Hepatic stellate cell (primary cell): ENCODE measurements around the gene USP17L18.
"Not testable (repeated sequence)": the region's sequence is repeated elsewhere in the genome, so short reads cannot be mapped to it uniquely, and the experiment has no call there.

Experiments
- DNase-seq: peaks from one replicate; pipeline ENCODE4 v3.0.0; 2011; ENCODE audit warnings: low spot score

Gene USP17L18

GRCh38 chr4:9247953-9248680, at the start of gene USP17L18:
Gene USP17L18 (plus strand): TSS chr4:9248630. CDS start chr4:9248630, 0 bp downstream.
- DNase-seq: not testable (repeated sequence)

- DNase-seq: not testable (repeated sequence)
Observed at GRCh38 chr4:9210357-9210756, 38.1 kb upstream of the USP17L18 start, which contains the start of gene USP17L10. Gene USP17L10 (plus strand): TSS chr4:9210657. CDS start chr4:9210657, 0 bp downstream.

- not testable (repeated sequence) for DNase-seq
Observed at GRCh38 chr4:9214701-9215100, 33.7 kb upstream of the USP17L18 start.

GRCh38 chr4:9215105-9215504, 33.3 kb upstream of the USP17L18 start, which contains the start of gene USP17L11:
Gene USP17L11 (plus strand): TSS chr4:9215405. CDS start chr4:9215405, 0 bp downstream.
- not testable (repeated sequence) for DNase-seq

GRCh38 chr4:9219852-9220251, 28.6 kb upstream of the USP17L18 start, which contains the start of gene USP17L12:
Gene USP17L12 (plus strand): TSS chr4:9220152. CDS start chr4:9220152, 0 bp downstream.
- DNase-seq: not testable (repeated sequence)

GRCh38 chr4:9224596-9224995, 23.8 kb upstream of the USP17L18 start, which contains the start of gene USP17L13:
Gene USP17L13 (plus strand): TSS chr4:9224896. CDS start chr4:9224896, 0 bp downstream.
- not testable (repeated sequence) for DNase-seq

GRCh38 chr4:9230249-9230648, 18.2 kb upstream of the USP17L18 start:
- not testable (repeated sequence) for DNase-seq

GRCh38 chr4:9234085-9234484, 14.3 kb upstream of the USP17L18 start, which contains the start of gene USP17L15:
Gene USP17L15 (plus strand): TSS chr4:9234385. CDS start chr4:9234385, 0 bp downstream.
- DNase-seq: not testable (repeated sequence)

- DNase-seq: not testable (repeated sequence)
Observed at GRCh38 chr4:9238461-9238860, 10.0 kb upstream of the USP17L18 start.

- not testable (repeated sequence) for DNase-seq
Observed at GRCh38 chr4:9243579-9243978, 4.9 kb upstream of the USP17L18 start, which contains the start of gene USP17L17. Gene USP17L17 (plus strand): TSS chr4:9243879. CDS start chr4:9243879, 0 bp downstream.

GRCh38 chr4:9253078-9253477, 4.6 kb downstream of the USP17L18 start, which contains the start of gene USP17L19:
Gene USP17L19 (plus strand): TSS chr4:9253378. CDS start chr4:9253378, 0 bp downstream.
- not testable (repeated sequence) for DNase-seq

- DNase-seq: not testable (repeated sequence)
Observed at GRCh38 chr4:9257824-9258223, 9.4 kb downstream of the USP17L18 start, which contains the start of gene USP17L20. Gene USP17L20 (plus strand): TSS chr4:9258124. CDS start chr4:9258124, 0 bp downstream.

- not testable (repeated sequence) for DNase-seq
Observed at GRCh38 chr4:9262572-9262971, 14.1 kb downstream of the USP17L18 start, which contains the start of gene USP17L21. Gene USP17L21 (plus strand): TSS chr4:9262872. CDS start chr4:9262872, 0 bp downstream.

- DNase-seq: not testable (repeated sequence)
Observed at GRCh38 chr4:9267319-9267718, 18.9 kb downstream of the USP17L18 start, which contains the start of gene USP17L22. Gene USP17L22 (plus strand): TSS chr4:9267619. CDS start chr4:9267619, 0 bp downstream.

- not testable (repeated sequence) for DNase-seq
Observed at GRCh38 chr4:9271719-9272118, 23.3 kb downstream of the USP17L18 start.
